ENCODE results near the gene GDPD3.

- TF ChIP-seq MXI1 (IDR thresholded peaks at IDR 0.05; ENCODE audit: low read depth, low read length) (no peak), POLR2A (IDR thresholded peaks at IDR 0.05; ENCODE audit: low read depth, low read length) (no peak), NR2C1 (IDR thresholded peaks at IDR 0.05) (no peak), HDAC2 (IDR thresholded peaks at IDR 0.05) (no peak), EZH2 (IDR thresholded peaks at IDR 0.05; ENCODE audit: borderline replicate concordance, control insufficient read depth, low read depth, low read length) (no peak)
These were observed 42.8 kb downstream of the GDPD3 start for GRCh38 chr16:30070490-30070889.
